ENCODE results near the gene SIRT1. TPM values are rescaled to one million over a fixed set of nuclear protein-coding genes. Genes with fewer than 3 reads are reported as not detected.

The SIRT1 gene
- total and polyA plus RNA-seq, 2 donors (not counting 1 experiment from before 2014, with no cell fraction given): 17.0 to 21.1 TPM

DNA sequence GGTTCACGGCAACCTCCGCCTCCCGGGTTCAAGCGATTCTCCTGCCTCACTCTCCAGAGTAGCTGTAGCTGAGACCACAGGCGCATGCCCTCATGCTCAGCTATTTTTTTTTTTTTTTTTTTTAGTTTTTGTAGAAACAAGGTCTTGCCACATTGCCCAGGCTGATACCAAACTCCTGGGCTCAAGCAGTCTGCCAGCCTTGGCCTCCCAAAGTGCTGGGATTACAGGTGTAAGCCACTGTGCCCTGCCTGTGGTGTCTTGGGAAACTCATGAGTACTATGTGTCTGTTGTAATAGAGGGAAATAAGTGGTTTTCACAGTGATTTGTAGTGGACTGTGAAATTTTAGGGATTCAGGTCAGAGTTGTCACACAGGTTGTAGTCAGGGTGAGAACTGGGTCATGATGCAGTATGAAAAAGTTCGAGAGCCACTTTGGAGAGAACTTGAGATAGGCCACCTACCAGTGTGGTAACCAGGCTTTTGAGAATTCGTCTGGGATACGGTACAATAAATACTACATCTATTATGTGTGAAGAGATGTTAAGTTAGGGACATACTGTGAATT is 30.4 kb downstream of the SIRT1 start:
- Histone ChIP-seq H3K79me2 (ENCODE audit: control insufficient read depth, insufficient read depth, low read length) (no peaks in the 10 kb centered on the region), H3K9ac (ENCODE audit: insufficient read depth, low read length) (no peak overlapping the region)
- TF ChIP-seq, protein P1, sequence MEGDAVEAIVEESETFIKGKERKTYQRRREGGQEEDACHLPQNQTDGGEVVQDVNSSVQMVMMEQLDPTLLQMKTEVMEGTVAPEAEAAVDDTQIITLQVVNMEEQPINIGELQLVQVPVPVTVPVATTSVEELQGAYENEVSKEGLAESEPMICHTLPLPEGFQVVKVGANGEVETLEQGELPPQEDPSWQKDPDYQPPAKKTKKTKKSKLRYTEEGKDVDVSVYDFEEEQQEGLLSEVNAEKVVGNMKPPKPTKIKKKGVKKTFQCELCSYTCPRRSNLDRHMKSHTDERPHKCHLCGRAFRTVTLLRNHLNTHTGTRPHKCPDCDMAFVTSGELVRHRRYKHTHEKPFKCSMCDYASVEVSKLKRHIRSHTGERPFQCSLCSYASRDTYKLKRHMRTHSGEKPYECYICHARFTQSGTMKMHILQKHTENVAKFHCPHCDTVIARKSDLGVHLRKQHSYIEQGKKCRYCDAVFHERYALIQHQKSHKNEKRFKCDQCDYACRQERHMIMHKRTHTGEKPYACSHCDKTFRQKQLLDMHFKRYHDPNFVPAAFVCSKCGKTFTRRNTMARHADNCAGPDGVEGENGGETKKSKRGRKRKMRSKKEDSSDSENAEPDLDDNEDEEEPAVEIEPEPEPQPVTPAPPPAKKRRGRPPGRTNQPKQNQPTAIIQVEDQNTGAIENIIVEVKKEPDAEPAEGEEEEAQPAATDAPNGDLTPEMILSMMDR (conservative IDR thresholded peaks at IDR 0.05 in 1 of 2, IDR thresholded peaks at IDR 0.05 in 1 of 2; ENCODE audit: low read depth in 1 of 2, low read length in 2 of 2): no peak
- TF ChIP-seq EZH2 (IDR thresholded peaks at IDR 0.05; ENCODE audit: low read length, missing control alignments): no peak

DNA sequence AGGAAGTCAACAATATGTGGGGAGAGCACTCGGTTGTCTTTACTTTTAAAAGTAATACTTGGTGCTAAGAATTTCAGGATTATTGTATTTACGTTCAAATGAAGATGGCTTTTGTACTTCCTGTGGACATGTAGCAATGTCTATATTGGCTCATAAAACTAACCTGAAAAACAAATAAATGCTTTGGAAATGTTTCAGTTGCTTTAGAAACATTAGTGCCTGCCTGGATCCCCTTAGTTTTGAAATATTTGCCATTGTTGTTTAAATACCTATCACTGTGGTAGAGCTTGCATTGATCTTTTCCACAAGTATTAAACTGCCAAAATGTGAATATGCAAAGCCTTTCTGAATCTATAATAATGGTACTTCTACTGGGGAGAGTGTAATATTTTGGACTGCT is 32.7 kb downstream of the SIRT1 start:
- no peak overlapping the region for H3K4me2 ChIP-seq (ENCODE audit: extremely low read depth, insufficient read depth, low read length)
- peaks cover 2% of the 10 kb centered on the region for H3K36me3 ChIP-seq (ENCODE audit: control insufficient read depth, insufficient read depth, low read length)
- H3K27ac ChIP-seq (ENCODE audit: insufficient read depth, low read length): no peak overlapping the region
- DNase-seq (ENCODE audit: low read depth in 2 of 2): no peak
- H3K4me3 ChIP-seq (replicated peaks in 1 of 4; ENCODE audit: control extremely low read depth in 1 of 4, insufficient read depth in 1 of 4, low read depth in 3 of 4, low read length in 4 of 4): no peak overlapping the region
- no peak overlapping the region for H3K9ac ChIP-seq (ENCODE audit: insufficient read depth, low read length)
- no peaks in the 10 kb centered on the region for H3K9me3 ChIP-seq (ENCODE audit: control insufficient read depth, insufficient read depth, low read depth, low read length)
- no peaks in the 10 kb centered on the region for H3K27me3 ChIP-seq (ENCODE audit: control insufficient read depth, insufficient read depth, low read length)
- H3K79me2 ChIP-seq (ENCODE audit: control insufficient read depth, insufficient read depth, low read length): no peaks in the 10 kb centered on the region
- H4K20me1 ChIP-seq (ENCODE audit: control insufficient read depth, extremely low read depth, insufficient read depth, low read length): no peaks in the 10 kb centered on the region
- no peak overlapping the region for H2AFZ ChIP-seq (ENCODE audit: low read length)
- TF ChIP-seq, protein P1 (conservative IDR thresholded peaks at IDR 0.05 in 1 of 2, IDR thresholded peaks at IDR 0.05 in 1 of 2; ENCODE audit: low read depth in 1 of 2, low read length in 2 of 2): no peak
- TF ChIP-seq EZH2 (IDR thresholded peaks at IDR 0.05; ENCODE audit: low read length, missing control alignments): no peak
- no peaks in the 10 kb centered on the region for H3K4me1 ChIP-seq (ENCODE audit: control insufficient read depth, extremely low read depth, insufficient read depth, low read length)

More for the DNA sequence above, 30.4 kb downstream of the SIRT1 start:
- Histone ChIP-seq H3K27me3 (ENCODE audit: control insufficient read depth, insufficient read depth, low read length) (no peaks in the 10 kb centered on the region), H3K4me2 (ENCODE audit: extremely low read depth, insufficient read depth, low read length) (no peak overlapping the region), H4K20me1 (ENCODE audit: control insufficient read depth, extremely low read depth, insufficient read depth, low read length) (no peaks in the 10 kb centered on the region), H3K27ac (ENCODE audit: insufficient read depth, low read length) (no peak overlapping the region), H2AFZ (ENCODE audit: low read length) (no peak overlapping the region), H3K9me3 (ENCODE audit: control insufficient read depth, insufficient read depth, low read depth, low read length) (no peaks in the 10 kb centered on the region), H3K4me1 (ENCODE audit: control insufficient read depth, extremely low read depth, insufficient read depth, low read length) (no peaks in the 10 kb centered on the region), H3K36me3 (ENCODE audit: control insufficient read depth, insufficient read depth, low read length) (no peaks in the 10 kb centered on the region), H3K4me3 (replicated peaks in 1 of 4; ENCODE audit: control extremely low read depth in 1 of 4, insufficient read depth in 1 of 4, low read depth in 3 of 4, low read length in 4 of 4) (no peak overlapping the region)
- DNase-seq (ENCODE audit: low read depth in 2 of 2): no peak

DNA sequence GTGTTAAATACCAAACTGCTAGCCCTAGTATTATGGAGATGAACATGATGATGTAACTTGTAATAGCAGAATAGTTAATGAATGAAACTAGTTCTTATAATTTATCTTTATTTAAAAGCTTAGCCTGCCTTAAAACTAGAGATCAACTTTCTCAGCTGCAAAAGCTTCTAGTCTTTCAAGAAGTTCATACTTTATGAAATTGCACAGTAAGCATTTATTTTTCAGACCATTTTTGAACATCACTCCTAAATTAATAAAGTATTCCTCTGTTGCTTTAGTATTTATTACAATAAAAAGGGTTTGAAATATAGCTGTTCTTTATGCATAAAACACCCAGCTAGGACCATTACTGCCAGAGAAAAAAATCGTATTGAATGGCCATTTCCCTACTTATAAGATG is 33.2 kb downstream of the SIRT1 start:
- Histone ChIP-seq H3K27ac (ENCODE audit: insufficient read depth, low read length) (no peak overlapping the region), H3K9ac (ENCODE audit: insufficient read depth, low read length) (no peak overlapping the region), H3K4me3 (replicated peaks in 1 of 4; ENCODE audit: control extremely low read depth in 1 of 4, insufficient read depth in 1 of 4, low read depth in 3 of 4, low read length in 4 of 4) (no peak overlapping the region), H3K36me3 (ENCODE audit: control insufficient read depth, insufficient read depth, low read length) (peaks cover 2% of the 10 kb centered on the region), H3K27me3 (ENCODE audit: control insufficient read depth, insufficient read depth, low read length) (no peaks in the 10 kb centered on the region), H3K79me2 (ENCODE audit: control insufficient read depth, insufficient read depth, low read length) (no peaks in the 10 kb centered on the region), H4K20me1 (ENCODE audit: control insufficient read depth, extremely low read depth, insufficient read depth, low read length) (no peaks in the 10 kb centered on the region), H3K4me1 (ENCODE audit: control insufficient read depth, extremely low read depth, insufficient read depth, low read length) (no peaks in the 10 kb centered on the region), H3K9me3 (ENCODE audit: control insufficient read depth, insufficient read depth, low read depth, low read length) (no peaks in the 10 kb centered on the region), H3K4me2 (ENCODE audit: extremely low read depth, insufficient read depth, low read length) (no peak overlapping the region), H2AFZ (ENCODE audit: low read length) (no peak overlapping the region)
- DNase-seq (ENCODE audit: low read depth in 2 of 2): no peak
- TF ChIP-seq, protein P1 (conservative IDR thresholded peaks at IDR 0.05 in 1 of 2, IDR thresholded peaks at IDR 0.05 in 1 of 2; ENCODE audit: low read depth in 1 of 2, low read length in 2 of 2): no peak
- no peak for TF ChIP-seq EZH2 (IDR thresholded peaks at IDR 0.05; ENCODE audit: low read length, missing control alignments)

All from fibroblast of lung (primary cell).